ENCODE results near the gene LYPD6. TPM values are rescaled to one million over a fixed set of nuclear protein-coding genes. Genes with fewer than 3 reads are reported as not detected.

The LYPD6 gene
- total and polyA plus RNA-seq, 2 experiments from 2014 or later, result 4.9 to 12.4 TPM

GRCh38 chr2:149315461-149315860 is 14.9 kb upstream of the LYPD6 start:
- DNase-seq (ENCODE audit: low spot score) (no peak), ATAC-seq (no peak)
- Histone ChIP-seq H3K79me2 (replicated peaks; ENCODE audit: insufficient read depth) (no peaks in the 10 kb centered on the region), H3K4me2 (0 out of 2 replicates have a peak overlapping the region, but pooled peaks have one; percentile 47), H3K4me3 (no peak overlapping the region), H3K9me2 (ENCODE audit: insufficient read depth) (no peaks in the 10 kb centered on the region), H3K36me3 (ENCODE audit: insufficient read depth) (no peaks in the 10 kb centered on the region), H3K27me3 (ENCODE audit: insufficient read depth) (no peaks in the 10 kb centered on the region), H3K27ac (ENCODE audit: low read depth) (no peak overlapping the region), H4K20me1 (replicated peaks; ENCODE audit: insufficient read depth) (no peaks in the 10 kb centered on the region), H3F3A (replicated peaks; ENCODE audit: low read depth) (no peaks in the 10 kb centered on the region), H3K4me1 (ENCODE audit: insufficient read depth) (peaks cover 22% of the 10 kb centered on the region), H2AFZ (no peak overlapping the region)
- H3K9me3 Mint-ChIP-seq, result no peaks in the 10 kb centered on the region; the same call in 2 of the 3 replicates
- peaks cover 26% of the 10 kb centered on the region for H3K4me1 Mint-ChIP-seq
- no peaks in the 10 kb centered on the region for H3K36me3 Mint-ChIP-seq (ENCODE audit: low read depth)
- TF ChIP-seq ZNF114 (CRISPR knock-in tag; IDR thresholded peaks at IDR 0.05) (no peak), EZH2 (IDR thresholded peaks at IDR 0.05; ENCODE audit: low read depth, unreplicated experiment) (no peak), CTCF (conservative IDR thresholded peaks at IDR 0.05; ENCODE audit: low read depth in 2 of 2) (no peak), ZNF331 (CRISPR knock-in tag; IDR thresholded peaks at IDR 0.05; ENCODE audit: low read depth) (no peak), STAT1 (IDR thresholded peaks at IDR 0.05; ENCODE audit: unreplicated experiment) (no peak), CREB1 (CRISPR knock-in tag; IDR thresholded peaks at IDR 0.05; ENCODE audit: low read depth) (no peak), JUNB (IDR thresholded peaks at IDR 0.05; ENCODE audit: unreplicated experiment) (no peak), POLR2AphosphoS5 (IDR thresholded peaks at IDR 0.05; ENCODE audit: low read depth) (no peak), ZNF462 (CRISPR knock-in tag; IDR thresholded peaks at IDR 0.05) (no peak), NANOG (IDR thresholded peaks at IDR 0.05; ENCODE audit: borderline replicate concordance) (no peak), EZH2phosphoT487 (IDR thresholded peaks at IDR 0.05; ENCODE audit: unreplicated experiment) (no peak), REST (IDR thresholded peaks at IDR 0.05; ENCODE audit: unreplicated experiment) (no peak), ETS1 (IDR thresholded peaks at IDR 0.05) (no peak)
- H3K27me3 Mint-ChIP-seq (ENCODE audit: insufficient read depth, low read depth, poor library complexity), result peaks cover 2% of the 10 kb centered on the region
- no peak overlapping the region for H3K4me3 Mint-ChIP-seq
- H3K27ac Mint-ChIP-seq, result no peak overlapping the region

Measured in GM23338 (cell line).